IMR-90 (cell line): ENCODE results near the gene TRIM22. TPM values are rescaled to one million over a fixed set of nuclear protein-coding genes. Genes with fewer than 3 reads are reported as not detected.

ENCODE experiments used
- ATAC-seq: fragments of 200-7000 bp; cut with Tn5 transposase; 2 replicates; pipeline ENCODE4 v1.9.1; 2020; ENCODE audit warnings: low read depth, mild to moderate bottlenecking, moderate library complexity
- BruUV-seq: library from RNA; stranded (reverse); fragments of 400-500 nt; replicated peaks from 2 replicates; lab custom pipeline; 2021; lab: Mats Ljungman, UMichigan
- CTCF ChIA-PET: fragments of 300-600 bp; formaldehyde crosslinking; extraction: SDS; loops from one replicate; lab custom pipeline; 2021; ENCODE audit warnings: antibody characterized with exemption; lab: Yijun Ruan, JAX
- POLR2A ChIA-PET: fragments of 300-600 bp; sonication (Branson Sonifier 250); formaldehyde crosslinking; loops from one replicate; lab custom pipeline; 2022; ENCODE audit warnings: antibody characterized with exemption; ENCODE audit not compliant: unreplicated experiment; lab: Charles Lee
- DNase-seq: peaks from one replicate; pipeline ENCODE4 v3.0.0; 2013
- H2AFZ ChIP-seq: replicated peaks from 2 replicates; pipeline ENCODE3; 2013; ENCODE audit warnings: low read length, mild to moderate bottlenecking; ENCODE audit not compliant: poor library complexity
- H2AK5ac ChIP-seq: 2 replicates; pipeline ENCODE4 v1.6.1; 2013; ENCODE audit warnings: low read depth, low read length, inconsistent platforms
- H2AK9ac ChIP-seq: replicated peaks from 2 replicates; pipeline ENCODE3; 2013; ENCODE audit warnings: mild to moderate bottlenecking, low read depth, low read length, moderate library complexity; ENCODE audit not compliant: poor library complexity
- H2BK120ac ChIP-seq: 2 replicates; pipeline ENCODE4 v1.6.1; 2013; ENCODE audit warnings: low read depth, low read length, inconsistent platforms
- H2BK15ac ChIP-seq: 3 replicates; pipeline ENCODE4 v1.6.1; 2013; ENCODE audit warnings: low read depth, low read length, inconsistent platforms
- H2BK20ac ChIP-seq: 2 replicates; pipeline ENCODE4 v1.6.1; 2013; ENCODE audit warnings: low read depth, mild to moderate bottlenecking, inconsistent platforms, low read length, moderate library complexity
- H2BK5ac ChIP-seq: 2 replicates; pipeline ENCODE4 v1.6.1; 2013; ENCODE audit warnings: mild to moderate bottlenecking, low read depth, low read length, inconsistent platforms; ENCODE audit not compliant: poor library complexity, severe bottlenecking
- H3K14ac ChIP-seq: replicated peaks from 2 replicates; pipeline ENCODE4 v1.6.1; 2013; ENCODE audit warnings: low read depth, low read length, inconsistent platforms
- H3K18ac ChIP-seq: 2 replicates; pipeline ENCODE4 v1.6.1; 2013; ENCODE audit warnings: low read depth, low read length, control low read depth
- H3K23ac ChIP-seq: 2 replicates; pipeline ENCODE4 v1.6.1; 2013; ENCODE audit warnings: low read depth, low read length, inconsistent platforms
- H3K27ac ChIP-seq: 2 replicates; pipeline ENCODE4 v1.5.1; 2013; ENCODE audit warnings: mild to moderate bottlenecking, control low read depth, low read length; ENCODE audit not compliant: insufficient read depth
- H3K27me3 ChIP-seq: 2 replicates; pipeline ENCODE4 v1.6.1; 2013; ENCODE audit warnings: low read length; ENCODE audit not compliant: control insufficient read depth, insufficient read depth
- H3K36me3 ChIP-seq: 2 replicates; pipeline ENCODE4 v1.6.1; 2013; ENCODE audit warnings: low read length, mixed read lengths; ENCODE audit not compliant: control insufficient read depth, insufficient read depth
- H3K4ac ChIP-seq: 2 replicates; pipeline ENCODE4 v1.6.1; 2013; ENCODE audit warnings: low read depth, low read length, inconsistent platforms
- H3K4me1 ChIP-seq: 2 replicates; pipeline ENCODE4 v1.6.1; 2013; ENCODE audit warnings: low read length, mixed read lengths; ENCODE audit not compliant: control insufficient read depth, insufficient read depth
- H3K4me2 ChIP-seq: 2 replicates; pipeline ENCODE4 v1.6.1; 2013; ENCODE audit warnings: low read depth, mild to moderate bottlenecking, control low read depth, low read length, moderate library complexity
- H3K4me3 ChIP-seq: 2 replicates; pipeline ENCODE4 v1.5.1; 2013; ENCODE audit warnings: low read depth, mild to moderate bottlenecking, control low read depth, low read length, moderate library complexity; ENCODE audit not compliant: insufficient read depth
- H3K56ac ChIP-seq: 2 replicates; pipeline ENCODE4 v1.6.1; 2013; ENCODE audit warnings: low read length, inconsistent platforms; ENCODE audit not compliant: insufficient read depth; ENCODE audit errors: extremely low read depth
- H3K79me1 ChIP-seq, 2 experiments: 2 replicates each; pipeline ENCODE4 v1.6.1; 2013; ENCODE audit warnings: low read length in 2 of 2, inconsistent platforms in 1 of 2, low read depth in 1 of 2
- H3K9ac ChIP-seq: 2 replicates; pipeline ENCODE4 v1.6.1; 2013; ENCODE audit warnings: low read depth, low read length, control low read depth
- H3K9me1 ChIP-seq: 2 replicates; pipeline ENCODE4 v1.6.1; 2013; ENCODE audit warnings: low read length, inconsistent platforms; ENCODE audit not compliant: insufficient read depth
- H3K9me3 ChIP-seq: 2 replicates; pipeline ENCODE4 v1.6.1; 2013; ENCODE audit warnings: low read length; ENCODE audit not compliant: control insufficient read depth, insufficient read depth
- H4K20me1 ChIP-seq: 2 replicates; pipeline ENCODE4 v1.6.1; 2013; ENCODE audit warnings: low read length, inconsistent platforms; ENCODE audit not compliant: insufficient read depth
- H4K5ac ChIP-seq: 2 replicates; pipeline ENCODE4 v1.6.1; 2013; ENCODE audit warnings: mild to moderate bottlenecking, low read depth, low read length, control low read depth
- H4K8ac ChIP-seq, 2 experiments: 2 replicates each; pipeline ENCODE4 v1.6.1; 2013; ENCODE audit warnings: low read depth in 2 of 2, low read length in 2 of 2, control low read depth in 1 of 2, inconsistent platforms in 1 of 2
- H4K91ac ChIP-seq: 2 replicates; pipeline ENCODE4 v1.6.1; 2013; ENCODE audit warnings: low read depth, low read length, inconsistent platforms; ENCODE audit not compliant: insufficient read depth
- BHLHE40 ChIP-seq: fragments of 150-350 bp; IDR thresholded peaks from 2 replicates; pipeline ENCODE4 v1.6.1; 2016; ENCODE audit warnings: mild to moderate bottlenecking, low read depth, low read length
- POLR2A ChIP-seq: IDR thresholded peaks from 2 replicates; pipeline ENCODE4 v1.6.1; 2012; ENCODE audit warnings: mild to moderate bottlenecking, low read depth, low read length
- SMC3 ChIP-seq: fragments of 150-350 bp; IDR thresholded peaks from 2 replicates; pipeline ENCODE4 v1.6.1; 2016; ENCODE audit warnings: low read depth, mild to moderate bottlenecking, antibody characterized with exemption, low read length, moderate library complexity
- USF2 ChIP-seq: fragments of 150-350 bp; IDR thresholded peaks from 2 replicates; pipeline ENCODE4 v1.6.1; 2017; ENCODE audit warnings: mild to moderate bottlenecking, antibody characterized with exemption, low read length, low read depth
- WGBS, 2 experiments: methylation state at CpG; one replicate each; pipeline versions ENCODE4 v1.1.5 to v1.1.7; 2013; ENCODE audit warnings: missing lambda C conversion rate in 2 of 2; ENCODE audit not compliant: insufficient read length in 1 of 2; ENCODE audit errors: extremely low coverage in 2 of 2; 5-methylcytosine and 5-hydroxymethylcytosine counted together
- dilution Hi-C: fragments of 300-500 bp; cut with HindIII; formaldehyde crosslinking; loops from one replicate; pipeline ENCODE4 v1.14.3; 2018; ENCODE audit warnings: low sequenced_read_pairs; ENCODE audit not compliant: unreplicated experiment
- in situ Hi-C: fragments of 300-500 bp; cut with MboI; formaldehyde crosslinking; loops from 3 replicates; pipeline ENCODE4 v1.14.3; 2019; ENCODE audit warnings: low sequenced_read_pairs, inconsistent platforms, mixed read lengths
- intact Hi-C: fragments of 100-400 bp; cut with micrococcal nuclease; formaldehyde crosslinking; loops from 2 replicates; pipeline ENCODE4 v1.10.0; 2022
- polyA plus RNA-seq, 3 experiments: library from polyadenylated mRNA; depleted of rRNA; stranded (reverse); fragments of >200 nt; gene quantifications; 2 replicates each; pipeline ENCODE4 v1.2.3, GENCODE V29; 2012; ENCODE audit warnings: low replicate concordance in 1 of 3
- total RNA-seq: library from RNA; depleted of rRNA; stranded (reverse); fragments of >200 nt; gene quantifications from 2 replicates; pipeline ENCODE4 v1.2.3, GENCODE V29; 2012
- TF ChIP-seq, protein P1 (sequence below): fragments of 150-350 bp; IDR thresholded peaks from 2 replicates; pipeline ENCODE4 v1.6.1; 2016; ENCODE audit warnings: low read depth, mild to moderate bottlenecking, low read length, moderate library complexity, borderline replicate concordance

Gene TRIM22
- total and polyA plus RNA-seq, 2 of the 4 experiments (the other 2 are of a cell fraction), result 43.6 to 46.8 TPM

GRCh38 chr11:5690216-5690615 is 626 bp downstream of the TRIM22 start:
- Histone ChIP-seq H3K23ac (peak overlapping the region; percentile 98), H3K9me3 (no peaks in the 10 kb centered on the region), H3K36me3 (peaks cover 2% of the 10 kb centered on the region), H3K4me2 (peak overlapping the region; percentile 98), H4K5ac (peak overlapping the region; percentile 99), H4K8ac (peak overlapping the region; percentile 89 to 99), H3K4ac (peak overlapping the region; percentile 92), H4K91ac (peak overlapping the region; percentile 96), H3K14ac (peak overlapping the region; percentile 94), H2BK15ac (peak overlapping the region; percentile 20; the same call in 2 of the 3 replicates), H3K27ac (peak overlapping the region; percentile 94), H3K79me1 (peaks cover 13 to 24% of the 10 kb centered on the region in 2 experiments), H4K20me1 (no peaks in the 10 kb centered on the region), H3K56ac (peak overlapping the region; percentile 85), H2BK5ac (peak overlapping the region; percentile 92), H2AK5ac (peak overlapping the region; percentile 3; the same call in 1 of the 2 replicates), H3K9ac (peak overlapping the region; percentile 91), H3K4me3 (peak overlapping the region; percentile 71), H2AFZ (peak overlapping the region; percentile 77), H3K18ac (peak overlapping the region; percentile 99), H3K27me3 (no peaks in the 10 kb centered on the region), H2BK20ac (peak overlapping the region; percentile 95), H3K4me1 (peaks cover 5% of the 10 kb centered on the region), H2AK9ac (peak overlapping the region; percentile 90), H2BK120ac (peak overlapping the region; percentile 98), H3K9me1 (no peaks in the 10 kb centered on the region; the same call in 1 of the 2 replicates)
- POLR2A ChIA-PET, result interaction anchor here (0.9 to 1.4 kb wide), 3 partner anchors 11 to 66 kb away, joined by 3 to 4 read pairs (median 3); partner anchors contain the start of gene TRIM34
- BruUV-seq, result no TSS peak
- intact Hi-C loops (no loop called here), dilution Hi-C loops (no loop called here), in situ Hi-C loops (loop anchor here (25.0 kb wide), 1 partner anchor 672 kb away; no protein-coding TSS in a partner anchor)
- peak; percentile 21; the same call in 1 of the 2 replicates for TF ChIP-seq POLR2A
- no peak for TF ChIP-seq SMC3
- TF ChIP-seq, protein P1, sequence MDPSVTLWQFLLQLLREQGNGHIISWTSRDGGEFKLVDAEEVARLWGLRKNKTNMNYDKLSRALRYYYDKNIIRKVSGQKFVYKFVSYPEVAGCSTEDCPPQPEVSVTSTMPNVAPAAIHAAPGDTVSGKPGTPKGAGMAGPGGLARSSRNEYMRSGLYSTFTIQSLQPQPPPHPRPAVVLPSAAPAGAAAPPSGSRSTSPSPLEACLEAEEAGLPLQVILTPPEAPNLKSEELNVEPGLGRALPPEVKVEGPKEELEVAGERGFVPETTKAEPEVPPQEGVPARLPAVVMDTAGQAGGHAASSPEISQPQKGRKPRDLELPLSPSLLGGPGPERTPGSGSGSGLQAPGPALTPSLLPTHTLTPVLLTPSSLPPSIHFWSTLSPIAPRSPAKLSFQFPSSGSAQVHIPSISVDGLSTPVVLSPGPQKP, result no peak
- peak; percentile 89 for TF ChIP-seq BHLHE40
- peak; percentile 64; the same call in 1 of the 2 replicates for TF ChIP-seq USF2
- peak; percentile 71 for ATAC-seq
- CTCF ChIA-PET, result no interaction called here
- peak; percentile 40 for DNase-seq
- WGBS, 2 experiments, result no CpG with 5 or more reads among the region's 5 CpGs
